HG02938 (cell line): ENCODE results near the gene LMNA.

Source experiments
- ATAC-seq: cut with Tn5 transposase; IDR thresholded peaks from one replicate; pipeline ENCODE4 v1.9.1; 2021; ENCODE audit warnings: mild to moderate bottlenecking, moderate library complexity; ENCODE audit not compliant: unreplicated experiment

Gene LMNA

GRCh38 chr1:156138458-156138867 is 24.0 kb downstream of the LMNA start:
- no peak for ATAC-seq

GRCh38 chr1:156140879-156141707 is 26.6 kb downstream of the LMNA start:
- ATAC-seq, result no peak

- ATAC-seq, result no peak
Measured at GRCh38 chr1:156143765-156144489, 29.4 kb downstream of the LMNA start.

GRCh38 chr1:156144742-156145141 is 30.2 kb downstream of the LMNA start:
- no peak for ATAC-seq

GRCh38 chr1:156145650-156146019 is 31.1 kb downstream of the LMNA start:
- no peak for ATAC-seq

GRCh38 chr1:156146020-156146768 is 31.7 kb downstream of the LMNA start:
- no peak for ATAC-seq

GRCh38 chr1:156146769-156147405 is 32.4 kb downstream of the LMNA start:
- no peak for ATAC-seq

- no peak for ATAC-seq
Measured at GRCh38 chr1:156148216-156148615, 33.7 kb downstream of the LMNA start.

- peak; percentile 57 for ATAC-seq
Measured at GRCh38 chr1:156149374-156150332, 35.1 kb downstream of the LMNA start.

GRCh38 chr1:156150333-156151011 is 36.0 kb downstream of the LMNA start:
- no peak for ATAC-seq

- no peak for ATAC-seq
Measured at GRCh38 chr1:156151093-156151688, 36.7 kb downstream of the LMNA start.

GRCh38 chr1:156152628-156153027 is 38.1 kb downstream of the LMNA start:
- ATAC-seq, result no peak

- no peak for ATAC-seq
Measured at GRCh38 chr1:156153362-156153761, 38.9 kb downstream of the LMNA start, which contains the start of gene SEMA4A. SEMA4A (plus strand) TSS chr1:156153585; CDS start chr1:156154579, 994 bp downstream.

- no peak for ATAC-seq
Measured at GRCh38 chr1:156154317-156154749, 39.8 kb downstream of the LMNA start.

GRCh38 chr1:156155756-156156510 is 41.4 kb downstream of the LMNA start:
- ATAC-seq, result no peak

GRCh38 chr1:156157506-156157905 is 43.0 kb downstream of the LMNA start:
- ATAC-seq, result no peak

GRCh38 chr1:156157966-156158365 is 43.5 kb downstream of the LMNA start:
- ATAC-seq, result no peak
